Esophagus squamous epithelium (tissue), 5 donors: ENCODE data around the gene TLCD1. TPM values are rescaled to one million over a fixed set of nuclear protein-coding genes. Genes with fewer than 3 reads are reported as not detected.

Experiments used
- DNase-seq: peaks from one replicate; lab custom pipeline; 2025; lab: John Stamatoyannopoulos, UW
- H3K27ac ChIP-seq, 4 donors: fragments of 200-600 bp; sonication (generic); one replicate each; pipeline ENCODE4 v1.5.1; 2016 to 2019; ENCODE audit warnings: mild to moderate bottlenecking in 1 of 4
- H3K27me3 ChIP-seq, 4 donors: fragments of 200-600 bp; sonication (generic); 1 replicate in 3 of 4; 2 replicates in 1 of 4; pipeline versions ENCODE4 v1.5.1 to v1.6.0; 2017 to 2021; ENCODE audit warnings: antibody characterized with exemption in 1 of 4
- H3K36me3 ChIP-seq, 3 donors: fragments of 200-600 bp; sonication (generic); one replicate each; pipeline ENCODE4 v1.5.1; 2016 to 2019
- H3K4me1 ChIP-seq, 3 donors: fragments of 200-600 bp; sonication (generic); one replicate each; pipeline ENCODE4 v1.5.1; 2017 to 2019
- H3K4me3 ChIP-seq, 4 donors: fragments of 200-600 bp; sonication (generic); 1 replicate in 3 of 4; 2 replicates in 1 of 4; pipeline ENCODE4 v1.5.1; 2016 to 2019; ENCODE audit warnings: mild to moderate bottlenecking in 2 of 4, moderate library complexity in 1 of 4
- H3K9me3 ChIP-seq, 3 donors: fragments of 200-600 bp; sonication (generic); one replicate each; pipeline ENCODE4 v1.5.1; 2016 to 2019
- POLR2A ChIP-seq, 4 donors: fragments of 450-650 bp; IDR thresholded peaks; one replicate each; pipeline ENCODE4 v1.6.1; 2017; ENCODE audit warnings: antibody characterized with exemption in 4 of 4, mild to moderate bottlenecking in 4 of 4, moderate library complexity in 3 of 4
- WGBS, 2 donors: methylation state at CpG; one replicate each; pipeline ENCODE4 v1.1.5; 2018; 5-methylcytosine and 5-hydroxymethylcytosine counted together
- intact Hi-C: fragments of 100-400 bp; cut with DNase I; formaldehyde crosslinking; loops from one replicate; pipeline ENCODE4 v1.15.0; 2022
- total RNA-seq, 4 donors: library from RNA; depleted of rRNA; stranded (reverse); fragments of >200 nt; gene quantifications; one replicate each; pipeline ENCODE4 v1.1.0, GENCODE V29; 2016
- TF ChIP-seq, protein P1 (sequence below), 6 experiments: fragments of 450-650 bp in 4 of 6; fragments of 200-600 bp in 2 of 6; sonication (generic) in 2 of 6; IDR thresholded peaks; one replicate each; pipeline ENCODE4 v1.5.1; 2016 to 2019; ENCODE audit warnings: antibody characterized with exemption in 6 of 6, mild to moderate bottlenecking in 4 of 6, moderate library complexity in 4 of 6
- donor health status: DM: yes; HTN: yes; CAD: no.

The TLCD1 gene
- total RNA-seq, 4 donors from 2014 or later: 8.8 to 17.0 (median 13.0) TPM

DNA sequence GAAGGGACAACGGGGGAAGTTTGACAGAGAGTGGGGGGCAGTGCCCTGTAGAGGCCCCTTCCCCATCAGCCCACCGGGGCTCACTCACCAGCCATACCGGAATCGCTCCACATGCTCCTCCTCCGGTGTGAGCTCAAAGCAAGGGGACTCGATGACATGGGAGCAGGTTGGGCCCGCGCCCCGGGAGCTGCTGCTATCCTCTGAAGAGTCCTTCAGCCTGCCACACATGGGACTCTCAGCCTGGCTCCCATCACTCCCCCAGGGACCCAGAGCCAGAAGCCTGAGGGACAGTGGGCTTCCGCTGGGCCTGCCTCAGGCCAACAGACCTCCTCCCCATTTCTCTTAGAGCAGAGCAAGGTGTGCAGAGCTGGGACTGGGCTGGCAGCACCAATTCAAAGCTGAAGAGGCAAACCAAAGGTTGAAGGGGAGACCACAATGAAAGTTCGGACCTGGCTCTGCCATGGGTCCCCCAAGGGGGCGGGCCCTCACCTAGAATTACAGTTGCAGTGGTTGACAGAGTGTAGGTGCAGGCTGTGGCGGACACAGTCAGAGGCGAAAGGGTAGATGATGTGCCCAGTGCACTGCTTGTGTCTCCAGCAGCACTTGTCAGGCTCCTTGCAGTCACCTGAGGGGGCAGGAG is 21.7 kb downstream of the TLCD1 start:
- DNase-seq: no peak
- peaks cover 0 to 6% (median 0%) of the 10 kb centered on the region in 3 donors for H3K4me1 ChIP-seq
- no peak overlapping the region for H3K27ac ChIP-seq
- peaks cover 27 to 67% (median 37%) of the 10 kb centered on the region in 3 donors for H3K36me3 ChIP-seq
- intact Hi-C loops: no loop called here
- H3K27me3 ChIP-seq: no peaks in the 10 kb centered on the region
- TF ChIP-seq POLR2A (IDR thresholded peaks at IDR 0.05): no peak
- TF ChIP-seq, protein P1, sequence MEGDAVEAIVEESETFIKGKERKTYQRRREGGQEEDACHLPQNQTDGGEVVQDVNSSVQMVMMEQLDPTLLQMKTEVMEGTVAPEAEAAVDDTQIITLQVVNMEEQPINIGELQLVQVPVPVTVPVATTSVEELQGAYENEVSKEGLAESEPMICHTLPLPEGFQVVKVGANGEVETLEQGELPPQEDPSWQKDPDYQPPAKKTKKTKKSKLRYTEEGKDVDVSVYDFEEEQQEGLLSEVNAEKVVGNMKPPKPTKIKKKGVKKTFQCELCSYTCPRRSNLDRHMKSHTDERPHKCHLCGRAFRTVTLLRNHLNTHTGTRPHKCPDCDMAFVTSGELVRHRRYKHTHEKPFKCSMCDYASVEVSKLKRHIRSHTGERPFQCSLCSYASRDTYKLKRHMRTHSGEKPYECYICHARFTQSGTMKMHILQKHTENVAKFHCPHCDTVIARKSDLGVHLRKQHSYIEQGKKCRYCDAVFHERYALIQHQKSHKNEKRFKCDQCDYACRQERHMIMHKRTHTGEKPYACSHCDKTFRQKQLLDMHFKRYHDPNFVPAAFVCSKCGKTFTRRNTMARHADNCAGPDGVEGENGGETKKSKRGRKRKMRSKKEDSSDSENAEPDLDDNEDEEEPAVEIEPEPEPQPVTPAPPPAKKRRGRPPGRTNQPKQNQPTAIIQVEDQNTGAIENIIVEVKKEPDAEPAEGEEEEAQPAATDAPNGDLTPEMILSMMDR (IDR thresholded peaks at IDR 0.05): no peak
- no peaks in the 10 kb centered on the region for H3K9me3 ChIP-seq
- 79 to 89% methylated on average over 5 to 7 of the region's 14 CpGs for WGBS, 2 donors
- H3K4me3 ChIP-seq: no peak overlapping the region

DNA sequence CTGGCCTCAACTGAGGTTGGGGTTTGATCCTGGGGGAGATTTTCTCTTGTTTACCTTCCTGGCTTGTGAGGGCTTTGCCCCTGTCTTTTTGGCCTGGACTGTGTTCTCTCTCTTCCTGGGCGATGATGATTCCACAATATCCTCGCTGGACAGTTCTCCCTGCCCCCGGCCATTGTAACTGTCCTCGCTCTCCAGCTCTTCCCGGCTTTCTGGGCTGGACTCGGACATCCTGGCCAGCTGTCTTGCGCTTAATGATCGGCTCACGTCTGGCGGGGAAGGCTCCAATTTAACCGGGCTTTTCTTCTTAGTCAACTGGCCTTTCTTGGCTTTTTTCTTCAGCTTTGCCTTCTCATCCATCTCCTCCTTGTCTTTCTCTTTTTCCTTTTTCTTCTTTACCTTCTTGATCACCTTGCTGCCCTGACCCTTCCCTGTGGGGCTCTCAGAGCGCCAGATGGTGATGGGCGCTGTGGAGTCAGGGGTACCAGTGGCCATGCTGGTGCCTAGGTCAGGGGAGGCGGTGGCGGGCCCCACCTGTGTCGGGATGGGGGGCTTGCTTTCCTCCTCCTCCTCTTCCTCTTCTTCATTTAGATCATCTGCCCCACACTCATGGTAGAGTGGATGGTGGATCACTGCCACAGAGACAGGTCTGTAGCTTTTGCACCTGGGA is 22.3 kb downstream of the TLCD1 start:
- no peak for DNase-seq

DNA sequence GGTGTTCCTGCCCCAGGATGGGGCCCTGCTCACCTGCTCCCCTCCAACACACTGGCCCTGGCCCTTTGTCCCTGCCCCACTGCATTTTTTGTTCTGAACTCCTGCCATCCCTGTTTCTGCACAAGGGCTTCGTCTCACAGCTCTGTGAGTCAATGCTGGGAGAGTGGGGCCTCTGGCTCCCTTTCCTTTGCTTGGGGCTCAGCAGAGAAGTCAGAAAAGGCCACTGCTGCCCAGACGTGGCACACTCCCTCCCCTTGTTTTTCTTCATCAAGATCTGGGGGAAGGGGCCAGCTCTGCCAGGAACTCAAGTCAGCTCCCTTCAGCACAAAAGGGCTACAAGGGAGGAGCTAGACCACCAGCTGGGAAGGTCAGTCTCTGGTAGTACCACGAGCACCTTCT is 23.3 kb downstream of the TLCD1 start:
- Histone ChIP-seq H3K4me1 (no peaks in the 10 kb centered on the region), H3K36me3 (peaks cover 40 to 83% (median 53%) of the 10 kb centered on the region in 3 donors), H3K27me3 (no peaks in the 10 kb centered on the region), H3K9me3 (no peaks in the 10 kb centered on the region), H3K4me3 (no peak overlapping the region), H3K27ac (no peak overlapping the region)
- intact Hi-C loops: no loop called here
- TF ChIP-seq, protein P1 (IDR thresholded peaks at IDR 0.05): no peak
- no peak for TF ChIP-seq POLR2A (IDR thresholded peaks at IDR 0.05)
- DNase-seq: no peak
- 80 to 100% methylated on average over 1 of the region's 3 CpGs for WGBS, 2 donors

More for the DNA sequence above, 22.3 kb downstream of the TLCD1 start:
- intact Hi-C loops: no loop called here
- no peaks in the 10 kb centered on the region for H3K9me3 ChIP-seq
- H3K27me3 ChIP-seq: no peaks in the 10 kb centered on the region
- peaks cover 31 to 74% (median 44%) of the 10 kb centered on the region in 3 donors for H3K36me3 ChIP-seq
- H3K4me3 ChIP-seq: no peak overlapping the region
- H3K27ac ChIP-seq: no peak overlapping the region
- H3K4me1 ChIP-seq: no peaks in the 10 kb centered on the region
- WGBS, 2 donors: 79 to 83% methylated on average over 16 of the region's 16 CpGs
- TF ChIP-seq, protein P1 (IDR thresholded peaks at IDR 0.05): no peak
- TF ChIP-seq POLR2A (IDR thresholded peaks at IDR 0.05): no peak

DNA sequence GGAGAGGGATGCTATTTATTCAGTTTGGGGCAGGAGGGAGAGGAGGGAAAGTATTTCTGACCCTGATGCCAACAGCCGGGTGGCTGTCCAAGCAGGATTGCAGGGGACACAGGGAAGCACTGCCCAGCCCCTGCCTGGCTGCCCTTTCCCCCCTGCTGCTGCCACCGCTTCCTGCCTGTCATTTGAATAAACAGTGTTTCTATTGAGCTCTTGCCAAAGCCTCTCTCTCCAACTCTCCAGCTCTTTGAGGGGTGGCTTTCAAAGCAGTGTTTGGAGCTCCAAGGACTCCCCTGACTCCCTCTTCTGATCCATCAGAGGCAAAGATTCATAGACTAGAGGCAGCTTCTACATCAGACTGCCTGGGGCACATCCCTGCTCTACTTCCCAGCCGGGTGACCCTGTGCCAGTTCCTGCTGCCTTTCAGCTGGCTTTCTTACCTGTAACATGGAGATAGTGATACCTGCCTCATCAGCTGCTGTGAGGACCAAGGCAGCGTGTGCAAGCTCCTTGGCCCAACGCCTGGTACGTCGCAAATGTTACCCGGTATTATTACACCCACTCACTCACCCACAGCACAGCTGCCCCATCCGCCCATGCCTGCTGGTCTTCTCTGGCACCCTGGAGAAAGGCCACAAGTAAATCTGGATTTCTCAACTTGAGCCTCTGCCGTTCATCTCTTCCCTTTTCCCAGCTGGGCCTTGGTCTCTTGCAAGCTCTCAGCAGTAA is 23.8 kb downstream of the TLCD1 start:
- H3K36me3 ChIP-seq: peaks cover 46 to 89% (median 59%) of the 10 kb centered on the region in 3 donors
- intact Hi-C loops: no loop called here

More for the DNA sequence above, 23.8 kb downstream of the TLCD1 start:
- H3K27ac ChIP-seq: no peak overlapping the region
- no peak overlapping the region for H3K4me3 ChIP-seq
- H3K4me1 ChIP-seq: no peaks in the 10 kb centered on the region
- TF ChIP-seq, protein P1 (IDR thresholded peaks at IDR 0.05): no peak
- no peak for TF ChIP-seq POLR2A (IDR thresholded peaks at IDR 0.05)
- WGBS, 2 donors: 61 to 65% methylated on average over 9 to 10 of the region's 10 CpGs
- H3K9me3 ChIP-seq: no peaks in the 10 kb centered on the region
- no peak for DNase-seq
- H3K27me3 ChIP-seq: no peaks in the 10 kb centered on the region
